Renal pelvis (tissue), 4 donors: Measurements from ENCODE around the gene LMX1B. TPM values are rescaled to one million over a fixed set of nuclear protein-coding genes. Genes with fewer than 3 reads are reported as not detected.

ENCODE experiments used
- DNase-seq: peaks from one replicate; pipeline ENCODE4 v3.0.0-alpha.2; 2013
- polyA plus RNA-seq, 3 donors: library from polyadenylated mRNA; unstranded; fragments of 120-200 nt; gene quantifications; one replicate each; pipeline ENCODE4 v1.2.1, GENCODE V29; 2013; ENCODE audit not compliant: insufficient read length in 3 of 3

LMX1B gene
- polyA plus RNA-seq, 3 donors = 19.8 to 22.4 (median 22.3) TPM

DNA sequence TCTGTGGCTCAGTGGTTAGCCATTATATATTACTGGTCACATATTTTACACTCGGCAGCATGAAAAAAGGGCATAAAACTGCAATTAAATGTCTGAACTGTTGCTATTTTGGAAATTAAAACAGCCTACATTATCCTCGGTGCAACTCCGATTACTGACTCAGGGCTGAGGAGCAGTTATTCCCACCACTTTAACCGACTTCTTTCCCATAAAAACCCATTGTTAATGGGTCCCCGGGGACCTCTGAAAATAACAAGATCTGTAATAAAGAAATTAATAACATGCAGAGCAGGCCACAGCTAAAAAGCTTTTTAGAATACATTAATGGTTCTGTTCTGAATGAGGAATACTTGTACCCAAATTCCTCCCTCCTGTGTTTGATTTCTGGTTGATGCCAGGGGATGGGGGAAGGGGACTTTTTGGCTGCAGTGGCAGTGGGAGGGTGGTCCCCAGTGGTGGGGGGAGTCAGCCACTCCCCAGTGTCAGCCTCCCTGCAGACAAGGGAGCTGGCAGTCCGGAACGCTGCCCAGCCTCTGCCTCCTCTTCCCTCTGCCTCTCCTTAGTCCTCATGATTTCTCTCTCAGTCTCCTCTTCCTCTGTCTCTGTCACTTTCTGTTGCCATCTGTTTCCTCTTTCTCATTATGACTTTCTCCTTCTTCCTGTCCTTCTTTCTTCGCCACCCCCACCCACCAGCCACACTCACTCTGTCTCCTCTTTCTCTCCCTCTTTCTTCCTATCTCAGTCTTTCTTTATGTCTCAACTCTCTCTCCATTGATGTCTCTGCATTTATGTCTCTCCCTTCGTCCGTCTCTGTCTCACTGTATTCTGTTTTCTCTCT is 132.1 kb downstream of the LMX1B start:
- DNase-seq = peak; percentile 31

Other genes starting within 250 kb of the LMX1B start
- gene ZBTB43, start 191.1 kb downstream of the LMX1B start, polyA plus RNA-seq = 10 to 100 TPM; 10.5 to 18.8 (median 14.3) TPM
- gene ZBTB34, start 246.7 kb downstream of the LMX1B start, polyA plus RNA-seq = 10 to 100 TPM; 18.6 to 20.5 (median 20.2) TPM